Right renal cortex interstitium (tissue), 3 donors: Measurements from ENCODE around the gene PPP1R26. TPM values are rescaled to one million over a fixed set of nuclear protein-coding genes. Genes with fewer than 3 reads are reported as not detected.

Experiments used
- DNase-seq, 3 donors: peaks; one replicate each; pipeline ENCODE4 v3.0.0-alpha.2; 2013; ENCODE audit warnings: low read depth in 3 of 3, low spot score in 2 of 3
- polyA plus RNA-seq, 3 donors: library from polyadenylated mRNA; unstranded; fragments of 120-200 nt; gene quantifications; one replicate each; pipeline ENCODE4 v1.2.1, GENCODE V29; 2013; ENCODE audit not compliant: insufficient read length in 3 of 3

The PPP1R26 gene
- polyA plus RNA-seq, 3 donors: 28.3 to 31.0 (median 29.1) TPM

- no peak for DNase-seq
Observed at GRCh38 chr9:135486267-135487065, 6.9 kb downstream of the PPP1R26 start.

GRCh38 chr9:135487281-135488012 lies 7.9 kb downstream of the PPP1R26 start:
- no peak for DNase-seq

- no peak for DNase-seq
Observed at GRCh38 chr9:135488013-135488330, 8.4 kb downstream of the PPP1R26 start.

- DNase-seq: no peak
Observed at GRCh38 chr9:135488527-135488926, 8.9 kb downstream of the PPP1R26 start.

GRCh38 chr9:135489188-135489906 lies 9.8 kb downstream of the PPP1R26 start:
- no peak for DNase-seq

GRCh38 chr9:135490166-135490870 lies 10.7 kb downstream of the PPP1R26 start:
- DNase-seq: no peak

GRCh38 chr9:135490980-135491464 lies 11.4 kb downstream of the PPP1R26 start:
- no peak for DNase-seq

- DNase-seq: no peak
Observed at GRCh38 chr9:135491764-135492163, 12.2 kb downstream of the PPP1R26 start.

- no peak for DNase-seq
Observed at GRCh38 chr9:135492886-135493669, 13.5 kb downstream of the PPP1R26 start.

- DNase-seq: no peak
Observed at GRCh38 chr9:135494791-135495559, 15.4 kb downstream of the PPP1R26 start.

- no peak for DNase-seq
Observed at GRCh38 chr9:135498381-135499126, 19.0 kb downstream of the PPP1R26 start.

- peak in 2 of 3 donors; percentile 63 to 87 for DNase-seq
Observed at GRCh38 chr9:135499326-135500070, 19.9 kb downstream of the PPP1R26 start.

GRCh38 chr9:135500071-135500524 lies 20.5 kb downstream of the PPP1R26 start:
- no peak for DNase-seq

GRCh38 chr9:135500525-135501260 lies 21.1 kb downstream of the PPP1R26 start, which contains the start of gene MRPS2:
MRPS2 (plus strand) TSS chr9:135500682; CDS start chr9:135500711, 29 bp downstream.
- DNase-seq: peak; percentile 61 to 84 (median 80)

- DNase-seq: no peak
Observed at GRCh38 chr9:135501261-135502167, 21.9 kb downstream of the PPP1R26 start.
